Measurements from ENCODE around the gene DKC1.

The DKC1 gene

GRCh38 chrX:154737136-154737535, 25.5 kb upstream of the DKC1 start:
- DNase-seq (ENCODE audit: low read depth in 2 of 2): no peak

GRCh38 chrX:154738011-154738738, 24.5 kb upstream of the DKC1 start:
- no peak for DNase-seq (ENCODE audit: low read depth in 2 of 2)

- no peak for DNase-seq (ENCODE audit: low read depth in 2 of 2)
Measured at GRCh38 chrX:154739952-154740465, 22.7 kb upstream of the DKC1 start.

- no peak for DNase-seq (ENCODE audit: low read depth in 2 of 2)
Measured at GRCh38 chrX:154742613-154743012, 20.1 kb upstream of the DKC1 start.

GRCh38 chrX:154748712-154749339, 13.8 kb upstream of the DKC1 start:
- DNase-seq (ENCODE audit: low read depth in 2 of 2): peak in 1 of 2 donors; percentile 49

GRCh38 chrX:154749856-154750255, 12.8 kb upstream of the DKC1 start:
- no peak for DNase-seq (ENCODE audit: low read depth in 2 of 2)

DNA sequence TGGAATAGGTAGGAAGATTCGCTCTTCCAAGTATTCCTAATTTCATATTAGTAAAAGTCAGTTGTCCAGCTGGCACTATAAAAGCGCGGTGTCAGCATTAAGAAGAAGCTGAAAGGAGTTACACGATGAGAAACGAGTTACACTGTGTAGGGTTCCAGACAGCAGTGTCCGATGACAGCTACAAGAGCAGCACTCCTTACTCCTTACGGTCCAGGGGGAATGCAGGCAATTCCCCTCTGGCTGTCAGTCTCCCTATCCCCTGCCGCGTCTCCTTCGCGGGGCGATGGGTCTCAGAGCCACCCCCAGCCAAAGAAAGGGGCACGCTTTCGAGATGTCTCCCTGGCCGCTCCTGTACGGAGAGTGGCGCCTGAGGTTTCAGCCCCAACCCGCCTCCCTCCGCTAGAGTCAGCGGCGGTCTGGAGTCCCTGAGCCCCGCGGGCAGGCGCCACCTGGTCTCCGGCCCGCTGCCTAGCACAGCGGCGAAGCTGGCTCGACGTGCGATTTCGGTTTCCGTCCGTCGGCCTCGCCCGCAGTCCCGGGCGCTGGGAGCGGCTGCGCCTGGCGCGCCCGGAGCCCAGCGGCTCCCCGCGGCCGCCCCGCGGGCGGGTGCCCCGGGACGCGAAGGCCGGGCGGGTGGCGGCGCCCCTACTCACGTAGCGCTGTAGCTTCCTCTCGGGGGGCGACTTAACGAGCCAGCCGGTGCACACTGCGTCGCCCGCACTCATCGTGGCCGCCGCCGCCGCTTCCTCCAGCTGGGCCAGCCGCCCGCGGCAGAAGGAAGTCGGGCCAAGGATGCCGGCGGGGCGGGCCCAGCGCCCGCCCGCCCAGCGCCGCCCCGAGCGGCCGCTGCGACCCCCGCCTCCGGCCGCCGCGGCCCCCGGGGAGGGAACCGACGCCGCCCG, 12.1 kb upstream of the DKC1 start, which contains the start of gene GAB3:
Gene GAB3, minus strand, starts transcription at position 777 of the 902 bp plus-strand sequence. Its CDS starts 52 bp downstream, at position 725.
- DNase-seq (ENCODE audit: low read depth in 2 of 2): peak in 1 of 2 donors; percentile 20

DNA sequence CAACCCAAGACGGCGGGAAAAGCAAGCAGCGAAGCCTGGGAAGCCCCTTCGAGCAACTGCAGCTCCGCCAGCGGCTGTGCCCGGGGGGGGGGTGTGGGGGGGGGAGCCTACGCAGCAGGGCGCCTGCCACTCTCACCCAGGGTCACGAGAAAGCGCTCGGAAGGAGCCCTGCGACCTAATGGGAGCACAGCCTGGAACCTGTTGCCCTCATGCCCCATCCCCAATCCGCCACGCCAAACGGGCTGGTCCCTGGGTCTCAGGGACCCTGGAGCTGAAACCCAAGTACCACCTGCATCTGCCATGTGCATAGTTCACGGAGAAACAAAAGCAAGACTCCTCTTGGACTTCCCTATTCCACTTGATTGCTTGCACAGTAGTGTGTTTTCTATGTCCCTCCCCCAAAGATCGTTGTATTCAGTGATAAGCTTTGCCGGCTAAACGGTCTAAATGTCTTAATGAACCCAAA, 11.4 kb upstream of the DKC1 start:
- DNase-seq (ENCODE audit: low read depth in 2 of 2): no peak

- no peak for DNase-seq (ENCODE audit: low read depth in 2 of 2)
Measured at GRCh38 chrX:154751669-154752271, 10.9 kb upstream of the DKC1 start.

- no peak for DNase-seq (ENCODE audit: low read depth in 2 of 2)
Measured at GRCh38 chrX:154758696-154759095, 4.0 kb upstream of the DKC1 start.

DNA sequence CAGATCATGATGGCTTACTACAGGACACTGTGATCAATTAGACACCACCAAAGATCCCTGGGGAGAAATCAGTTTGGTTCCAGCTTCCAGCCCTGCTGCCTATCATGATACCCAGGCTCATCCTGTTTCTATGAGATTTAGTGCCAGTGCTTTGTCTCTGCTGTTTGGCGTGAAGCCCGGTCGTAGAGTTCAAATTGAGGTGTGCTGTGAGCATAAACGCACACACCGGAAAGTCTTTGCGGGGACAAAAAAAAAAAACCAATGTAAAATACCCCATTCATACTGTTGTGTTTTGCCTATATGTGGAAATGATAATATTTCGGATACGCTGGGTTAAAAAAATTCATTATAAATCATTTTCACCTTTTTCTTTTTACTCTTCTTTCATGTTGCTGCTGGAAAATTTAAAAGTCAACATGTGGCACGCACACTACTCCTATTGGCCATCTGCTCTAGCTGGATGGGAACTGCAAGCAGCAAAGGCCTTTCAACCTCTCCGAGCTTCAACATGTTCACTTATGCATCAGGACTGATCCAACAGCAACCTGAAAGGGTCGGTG, 607 bp upstream of the DKC1 start:
- no peak for DNase-seq (ENCODE audit: low read depth in 2 of 2)

DNA sequence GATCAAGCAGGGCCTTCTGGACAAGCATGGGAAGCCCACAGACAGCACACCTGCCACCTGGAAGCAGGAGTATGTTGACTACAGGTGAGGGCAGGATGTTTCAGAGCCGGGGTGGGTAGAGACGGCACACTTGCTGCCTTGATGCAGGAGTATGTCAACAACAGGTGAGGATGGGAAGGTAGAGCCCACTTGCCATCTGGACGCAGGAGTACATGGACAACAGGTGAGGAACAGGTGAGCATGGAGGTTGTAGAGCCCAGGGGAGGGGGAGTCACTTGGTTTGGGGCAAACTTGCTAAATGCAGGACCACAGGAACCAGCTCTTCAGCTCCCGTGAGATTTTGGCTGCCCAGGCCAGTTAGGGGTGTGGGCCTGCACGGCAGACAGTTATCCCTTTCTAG, 12.0 kb downstream of the DKC1 start:
- no peak for DNase-seq (ENCODE audit: low read depth in 2 of 2)

DNA sequence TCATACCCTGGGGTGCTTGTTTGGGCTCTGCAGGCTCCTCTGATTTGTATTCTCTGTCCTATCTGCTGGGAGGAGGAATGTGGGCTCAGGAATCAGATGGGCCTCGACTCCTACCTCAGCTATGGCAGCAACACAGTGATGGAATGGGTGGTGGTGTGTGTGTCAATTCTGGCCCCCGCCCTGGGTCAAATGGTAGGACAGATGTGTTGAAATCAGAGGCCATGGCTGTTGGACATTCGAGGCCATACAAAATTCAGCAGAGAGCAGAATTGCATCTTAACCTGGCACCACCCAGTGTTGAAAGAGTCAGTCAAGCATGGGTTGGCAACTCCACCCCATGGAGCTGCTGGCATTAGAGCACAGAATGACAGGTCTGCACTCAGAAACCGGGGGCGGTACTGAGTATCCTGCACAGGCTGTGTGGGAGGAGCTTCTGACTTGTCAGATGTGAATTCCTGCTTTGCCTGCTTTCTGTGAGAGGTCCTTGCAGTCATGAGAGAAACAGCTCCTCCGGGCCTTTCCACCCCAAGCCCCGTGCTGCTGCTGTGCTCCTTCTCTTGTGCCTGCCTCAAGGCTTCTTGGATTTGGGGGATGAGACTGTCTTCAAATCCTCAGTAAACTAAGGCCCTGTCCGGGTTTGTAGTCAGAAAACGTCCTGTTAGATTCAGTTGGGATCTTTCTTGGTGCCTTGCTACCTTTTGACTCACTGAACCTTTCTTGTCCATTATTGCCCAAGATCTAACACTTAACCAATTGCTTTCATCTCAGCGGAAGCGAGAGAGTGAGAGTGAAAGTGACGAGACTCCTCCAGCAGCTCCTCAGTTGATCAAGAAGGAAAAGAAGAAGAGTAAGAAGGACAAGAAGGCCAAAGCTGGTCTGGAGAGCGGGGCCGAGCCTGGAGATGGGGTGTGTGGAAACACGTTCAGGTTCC, 13.0 kb downstream of the DKC1 start:
- peak in 1 of 2 donors; percentile 19 for DNase-seq (ENCODE audit: low read depth in 2 of 2)

DNA sequence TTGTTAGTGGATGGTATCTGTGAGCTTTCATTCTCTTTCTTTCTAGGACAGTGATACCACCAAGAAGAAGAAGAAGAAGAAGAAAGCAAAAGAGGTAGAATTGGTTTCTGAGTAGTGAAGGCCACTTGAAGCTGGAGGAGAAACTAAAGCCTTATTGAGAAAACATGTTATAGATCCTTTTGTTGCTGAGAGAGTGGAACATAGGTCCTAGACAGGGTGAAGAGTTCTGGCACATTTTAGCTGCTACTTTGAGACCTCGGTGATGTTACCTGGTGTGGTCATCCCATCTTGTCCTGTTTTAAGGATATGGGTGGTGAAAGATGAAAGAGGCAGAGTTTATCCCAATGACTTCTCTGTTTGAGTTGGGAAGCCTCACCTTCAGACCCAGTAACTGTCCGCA, 14.1 kb downstream of the DKC1 start:
- no peak for DNase-seq (ENCODE audit: low read depth in 2 of 2)

GRCh38 chrX:154779261-154779660, 16.6 kb downstream of the DKC1 start:
- DNase-seq (ENCODE audit: low read depth in 2 of 2): no peak

GRCh38 chrX:154780968-154781367, 18.3 kb downstream of the DKC1 start:
- no peak for DNase-seq (ENCODE audit: low read depth in 2 of 2)

GRCh38 chrX:154784149-154784995, 21.7 kb downstream of the DKC1 start:
- DNase-seq (ENCODE audit: low read depth in 2 of 2): no peak

- no peak for DNase-seq (ENCODE audit: low read depth in 2 of 2)
Measured at GRCh38 chrX:154785716-154786115, 23.1 kb downstream of the DKC1 start.

DNA sequence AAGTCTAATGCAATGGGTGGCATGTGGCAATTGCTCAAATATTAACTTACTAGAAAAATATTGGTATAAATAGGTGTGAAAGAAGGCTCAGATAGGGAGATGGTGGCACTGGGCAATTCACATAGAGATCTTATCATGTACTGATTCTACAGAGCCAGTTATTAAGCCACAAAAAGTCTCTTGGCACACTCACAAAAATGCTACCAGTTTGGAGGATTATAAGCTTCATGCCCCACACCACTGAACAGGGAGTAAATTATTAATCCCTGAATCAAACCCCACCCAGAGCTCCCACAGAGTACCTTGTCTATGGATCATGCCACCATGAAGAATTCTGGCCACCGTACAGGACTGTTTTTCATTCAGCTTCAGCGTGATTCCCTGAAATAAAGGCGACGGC, 28.8 kb downstream of the DKC1 start:
- DNase-seq (ENCODE audit: low read depth in 2 of 2): no peak
